ENCODE results near the gene BTBD9. TPM values are rescaled to one million over a fixed set of nuclear protein-coding genes. Genes with fewer than 3 reads are reported as not detected.

The BTBD9 gene
- polyA plus RNA-seq, 1 donor (not counting 4 experiments of a cell fraction or from before 2014, with no cell fraction given): 6.8 TPM

DNA sequence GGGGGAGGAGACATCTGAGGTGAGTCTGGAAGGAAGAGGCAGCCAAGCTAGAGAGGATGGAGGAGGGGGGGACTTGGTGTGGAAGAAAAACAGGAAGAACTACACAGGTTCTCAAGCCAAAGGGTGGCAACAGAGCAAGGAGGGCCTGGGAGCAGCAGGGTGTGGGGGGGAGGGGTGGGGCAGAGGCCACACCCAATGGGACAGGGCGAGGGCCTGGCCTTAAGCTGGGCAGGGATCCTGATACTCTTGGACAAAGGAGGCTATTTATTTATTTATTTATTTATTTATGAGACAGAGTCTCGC, 461.2 kb downstream of the BTBD9 start:
- Histone ChIP-seq H3K36me3 (ENCODE audit: control insufficient read depth in 2 of 2, extremely low read depth in 1 of 2, insufficient read depth in 2 of 2, low read length in 2 of 2) (peaks cover 0 to 1% of the 10 kb centered on the region in 2 experiments), H3K27ac (ENCODE audit: control insufficient read depth, insufficient read depth, low read length) (no peak overlapping the region), H3K27me3 (ENCODE audit: control insufficient read depth, extremely low read depth, insufficient read depth, low read length) (no peaks in the 10 kb centered on the region), H2AFZ (ENCODE audit: control insufficient read depth, low read length) (no peak overlapping the region), H3K4me2 (ENCODE audit: control insufficient read depth, extremely low read depth, insufficient read depth, low read depth, low read length) (no peak overlapping the region), H3K4me3 (ENCODE audit: control insufficient read depth in 2 of 3, extremely low read depth in 1 of 3, insufficient read depth in 2 of 3, low read depth in 1 of 3, low read length in 3 of 3) (no peak overlapping the region), H3K9me1 (ENCODE audit: control insufficient read depth, extremely low read depth, insufficient read depth, low read length) (no peaks in the 10 kb centered on the region), H3K9ac (ENCODE audit: control insufficient read depth, extremely low read depth, insufficient read depth, low read length) (no peak overlapping the region), H3K4me1 (ENCODE audit: control insufficient read depth, extremely low read depth, insufficient read depth, low read length) (no peaks in the 10 kb centered on the region), H3K9me3 (ENCODE audit: control insufficient read depth, low read depth, low read length) (no peaks in the 10 kb centered on the region), H4K20me1 (ENCODE audit: control insufficient read depth, extremely low read depth, insufficient read depth, low read length) (no peaks in the 10 kb centered on the region), H3K79me2 (ENCODE audit: control insufficient read depth, insufficient read depth, low read length) (no peaks in the 10 kb centered on the region)
- dilution Hi-C loops (cut with MboI; ENCODE audit: extremely low pct_ligation_motif_present, low sequenced_read_pairs): no loop called here
- DNase-seq (ENCODE audit: low read depth, low spot score) (no peak), FAIRE-seq (no peak)
- TF ChIP-seq, protein P1, sequence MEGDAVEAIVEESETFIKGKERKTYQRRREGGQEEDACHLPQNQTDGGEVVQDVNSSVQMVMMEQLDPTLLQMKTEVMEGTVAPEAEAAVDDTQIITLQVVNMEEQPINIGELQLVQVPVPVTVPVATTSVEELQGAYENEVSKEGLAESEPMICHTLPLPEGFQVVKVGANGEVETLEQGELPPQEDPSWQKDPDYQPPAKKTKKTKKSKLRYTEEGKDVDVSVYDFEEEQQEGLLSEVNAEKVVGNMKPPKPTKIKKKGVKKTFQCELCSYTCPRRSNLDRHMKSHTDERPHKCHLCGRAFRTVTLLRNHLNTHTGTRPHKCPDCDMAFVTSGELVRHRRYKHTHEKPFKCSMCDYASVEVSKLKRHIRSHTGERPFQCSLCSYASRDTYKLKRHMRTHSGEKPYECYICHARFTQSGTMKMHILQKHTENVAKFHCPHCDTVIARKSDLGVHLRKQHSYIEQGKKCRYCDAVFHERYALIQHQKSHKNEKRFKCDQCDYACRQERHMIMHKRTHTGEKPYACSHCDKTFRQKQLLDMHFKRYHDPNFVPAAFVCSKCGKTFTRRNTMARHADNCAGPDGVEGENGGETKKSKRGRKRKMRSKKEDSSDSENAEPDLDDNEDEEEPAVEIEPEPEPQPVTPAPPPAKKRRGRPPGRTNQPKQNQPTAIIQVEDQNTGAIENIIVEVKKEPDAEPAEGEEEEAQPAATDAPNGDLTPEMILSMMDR (optimal IDR thresholded peaks at IDR 0.05 in 1 of 3, IDR thresholded peaks at IDR 0.05 in 1 of 3, conservative IDR thresholded peaks at IDR 0.05 in 1 of 3; ENCODE audit: extremely low read depth in 1 of 3, insufficient read depth in 2 of 3, low read length in 3 of 3): no peak
- no peak for TF ChIP-seq EZH2 (IDR thresholded peaks at IDR 0.05; ENCODE audit: low read length)

DNA sequence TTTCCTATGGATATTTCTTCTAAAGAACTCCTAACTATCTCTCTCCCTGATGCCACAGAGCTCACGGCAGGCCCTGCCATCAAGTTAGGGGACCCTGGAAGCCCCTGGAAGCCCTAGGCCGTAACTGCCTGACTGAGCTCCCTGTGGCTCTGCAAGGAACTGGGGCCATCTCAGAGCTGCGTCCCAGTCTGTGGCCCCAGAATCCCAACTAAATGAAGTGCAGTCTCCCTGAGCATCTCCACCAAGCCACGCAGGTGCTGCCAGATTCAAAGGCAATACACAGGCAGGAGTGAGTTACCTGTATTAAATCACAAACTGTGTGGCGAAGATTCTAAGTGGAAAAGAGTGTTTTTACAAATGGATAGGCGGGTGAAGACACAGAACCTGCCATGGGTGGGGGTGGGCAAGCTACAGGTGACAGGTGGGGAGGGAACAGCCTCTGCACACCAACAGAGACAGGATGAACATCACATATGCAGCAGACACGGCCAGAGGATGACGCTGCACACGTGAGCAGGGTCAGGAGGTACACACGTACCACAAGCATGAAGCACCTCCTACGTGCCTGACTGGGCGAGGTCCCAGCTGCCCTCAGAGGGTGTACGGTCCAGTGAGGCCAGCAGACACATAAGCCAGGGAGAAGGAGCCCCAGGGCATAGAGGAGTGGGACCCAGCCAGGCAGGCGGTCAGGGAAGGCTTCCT, 461.7 kb downstream of the BTBD9 start:
- FAIRE-seq: no peak
- Histone ChIP-seq H3K4me1 (ENCODE audit: control insufficient read depth, extremely low read depth, insufficient read depth, low read length) (no peaks in the 10 kb centered on the region), H3K9ac (ENCODE audit: control insufficient read depth, extremely low read depth, insufficient read depth, low read length) (no peak overlapping the region), H3K9me3 (ENCODE audit: control insufficient read depth, low read depth, low read length) (no peaks in the 10 kb centered on the region), H3K9me1 (ENCODE audit: control insufficient read depth, extremely low read depth, insufficient read depth, low read length) (no peaks in the 10 kb centered on the region), H3K79me2 (ENCODE audit: control insufficient read depth, insufficient read depth, low read length) (no peaks in the 10 kb centered on the region), H3K4me2 (ENCODE audit: control insufficient read depth, extremely low read depth, insufficient read depth, low read depth, low read length) (no peak overlapping the region), H2AFZ (ENCODE audit: control insufficient read depth, low read length) (no peak overlapping the region), H3K27ac (ENCODE audit: control insufficient read depth, insufficient read depth, low read length) (no peak overlapping the region), H3K4me3 (ENCODE audit: control insufficient read depth in 2 of 3, extremely low read depth in 1 of 3, insufficient read depth in 2 of 3, low read depth in 1 of 3, low read length in 3 of 3) (no peak overlapping the region), H3K27me3 (ENCODE audit: control insufficient read depth, extremely low read depth, insufficient read depth, low read length) (no peaks in the 10 kb centered on the region), H3K36me3 (ENCODE audit: control insufficient read depth in 2 of 2, extremely low read depth in 1 of 2, insufficient read depth in 2 of 2, low read length in 2 of 2) (peaks cover 0 to 1% of the 10 kb centered on the region in 2 experiments), H4K20me1 (ENCODE audit: control insufficient read depth, extremely low read depth, insufficient read depth, low read length) (no peaks in the 10 kb centered on the region)
- no peak for DNase-seq (ENCODE audit: low read depth, low spot score)
- TF ChIP-seq EZH2 (IDR thresholded peaks at IDR 0.05; ENCODE audit: low read length): no peak
- TF ChIP-seq, protein P1 (optimal IDR thresholded peaks at IDR 0.05 in 1 of 3, IDR thresholded peaks at IDR 0.05 in 1 of 3, conservative IDR thresholded peaks at IDR 0.05 in 1 of 3; ENCODE audit: extremely low read depth in 1 of 3, insufficient read depth in 2 of 3, low read length in 3 of 3): no peak
- dilution Hi-C loops (cut with MboI; ENCODE audit: extremely low pct_ligation_motif_present, low sequenced_read_pairs): no loop called here
